Suprapubic skin (tissue), 4 donors: ENCODE measurements around the gene ANXA7. TPM values are rescaled to one million over a fixed set of nuclear protein-coding genes. Genes with fewer than 3 reads are reported as not detected.

ENCODE experiments used
- DNase-seq, 2 donors: peaks; one replicate each; pipeline ENCODE4 v3.0.0-alpha.2; 2019; ENCODE audit warnings: low spot score in 2 of 2
- H3K27ac ChIP-seq: fragments of 200-600 bp; sonication (generic); one replicate; pipeline ENCODE4 v1.5.1; 2019
- H3K27me3 ChIP-seq: fragments of 200-600 bp; sonication (generic); one replicate; pipeline ENCODE4 v1.5.1; 2019
- H3K36me3 ChIP-seq: fragments of 200-600 bp; sonication (generic); one replicate; pipeline ENCODE4 v1.5.1; 2019
- H3K4me1 ChIP-seq: fragments of 200-600 bp; sonication (generic); one replicate; pipeline ENCODE4 v1.5.1; 2019
- H3K4me3 ChIP-seq: fragments of 200-600 bp; sonication (generic); one replicate; pipeline ENCODE4 v1.5.1; 2019; ENCODE audit warnings: mild to moderate bottlenecking
- H3K9me3 ChIP-seq: fragments of 200-600 bp; sonication (generic); one replicate; pipeline ENCODE4 v1.5.1; 2019
- CTCF ChIP-seq, 2 donors: fragments of 200-600 bp in 1 of 2; fragments of 450-650 bp in 1 of 2; sonication (generic) in 1 of 2; IDR thresholded peaks; one replicate each; pipeline ENCODE4 v1.5.1; 2016 to 2019; ENCODE audit warnings: antibody characterized with exemption in 2 of 2, mild to moderate bottlenecking in 1 of 2, moderate library complexity in 1 of 2
- EP300 ChIP-seq: sonication (generic); formaldehyde crosslinking; IDR thresholded peaks from one replicate; pipeline ENCODE4 v1.6.1; 2017; ENCODE audit warnings: antibody characterized with exemption
- POLR2A ChIP-seq, 2 donors: fragments of 450-650 bp; IDR thresholded peaks; one replicate each; pipeline ENCODE4 v1.6.1; 2017; ENCODE audit warnings: antibody characterized with exemption in 2 of 2, mild to moderate bottlenecking in 2 of 2, moderate library complexity in 2 of 2
- POLR2AphosphoS5 ChIP-seq, 3 donors: sonication (generic); formaldehyde crosslinking; IDR thresholded peaks; one replicate each; pipeline ENCODE4 v1.6.1; 2017; ENCODE audit warnings: antibody characterized with exemption in 3 of 3
- WGBS: methylation state at CpG from one replicate; pipeline ENCODE4 v1.1.5; 2018; 5-methylcytosine and 5-hydroxymethylcytosine counted together
- total RNA-seq, 4 donors: library from RNA; depleted of rRNA; stranded (reverse); fragments of >200 nt; gene quantifications; one replicate each; pipeline ENCODE4 v1.1.0, GENCODE V29; 2016

ANXA7 gene
- total RNA-seq, 4 donors from 2014 or later, result 93.5 to 153 (median 100) TPM

DNA sequence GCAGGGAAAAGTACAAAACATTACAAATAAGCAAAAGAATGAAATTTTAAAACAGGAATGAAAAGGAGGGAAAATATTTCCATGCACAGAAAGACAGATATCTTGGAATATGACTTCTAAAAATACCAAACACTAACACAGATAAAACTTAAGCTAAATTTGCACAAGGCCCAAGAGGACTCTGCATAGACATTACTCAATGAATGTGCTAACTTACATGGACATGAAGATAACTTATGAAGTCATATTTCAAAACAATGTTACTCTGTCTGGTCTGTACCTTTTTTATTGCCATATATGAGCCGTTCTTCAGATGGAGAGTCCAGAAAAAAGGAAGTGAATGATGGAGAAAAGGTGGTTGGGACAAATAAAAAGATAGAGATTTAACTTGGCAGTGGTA, 34.5 kb upstream of the ANXA7 start:
- Histone ChIP-seq H3K9me3 (no peaks in the 10 kb centered on the region), H3K27me3 (no peaks in the 10 kb centered on the region), H3K27ac (no peak overlapping the region), H3K4me1 (no peaks in the 10 kb centered on the region), H3K4me3 (no peak overlapping the region), H3K36me3 (peaks cover 43% of the 10 kb centered on the region)
- DNase-seq, result no peak
- no peak for TF ChIP-seq POLR2AphosphoS5 (IDR thresholded peaks at IDR 0.05)
- no peak for TF ChIP-seq CTCF (IDR thresholded peaks at IDR 0.05)
- no peak for TF ChIP-seq EP300
- WGBS, result 81% methylated on average over 1 of the region's 1 CpG

DNA sequence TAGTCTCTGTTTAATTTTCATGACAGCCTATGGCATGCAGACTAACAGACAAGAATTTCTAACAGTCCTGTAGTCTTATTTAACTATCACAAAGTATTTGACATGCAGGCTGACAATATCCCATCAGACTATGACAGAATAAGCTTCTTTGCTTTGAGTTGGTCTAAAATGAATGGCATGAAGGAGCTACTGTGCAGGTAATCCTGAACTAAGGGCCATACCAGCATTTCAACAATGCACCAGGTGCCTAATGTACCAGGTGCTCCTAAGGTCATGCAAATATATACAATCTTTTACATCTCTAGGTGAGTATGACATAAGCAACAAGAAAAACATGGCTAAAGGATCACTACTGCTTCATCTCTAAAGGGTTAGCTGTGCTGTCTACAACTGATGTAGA, 33.1 kb upstream of the ANXA7 start:
- no peak for DNase-seq
- H3K9me3 ChIP-seq, result no peaks in the 10 kb centered on the region
- TF ChIP-seq EP300 (no peak), POLR2A (IDR thresholded peaks at IDR 0.05) (no peak), POLR2AphosphoS5 (IDR thresholded peaks at IDR 0.05) (no peak), CTCF (IDR thresholded peaks at IDR 0.05) (no peak)
- H3K36me3 ChIP-seq, result peaks cover 36% of the 10 kb centered on the region
- H3K4me3 ChIP-seq, result no peak overlapping the region
- no peaks in the 10 kb centered on the region for H3K27me3 ChIP-seq
- no peak overlapping the region for H3K27ac ChIP-seq
- H3K4me1 ChIP-seq, result no peaks in the 10 kb centered on the region

DNA sequence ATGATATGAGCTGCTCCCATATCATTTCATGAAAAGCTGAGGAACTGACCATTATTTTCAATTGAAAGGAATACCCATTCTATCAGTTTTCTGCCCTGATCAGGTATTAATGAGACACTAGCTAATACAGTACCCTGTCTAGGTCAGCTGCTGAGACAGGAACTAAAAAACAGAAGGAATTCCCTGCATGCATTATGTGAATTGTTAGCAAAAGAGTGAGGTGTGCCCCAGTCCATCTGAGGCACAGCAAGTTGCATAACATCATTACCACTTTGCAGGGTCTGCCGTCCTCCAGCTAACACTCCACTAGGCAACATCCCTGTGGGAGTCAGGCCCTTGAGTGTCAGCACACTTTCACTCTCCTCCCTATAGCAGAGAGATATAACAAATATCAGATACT, 30.6 kb upstream of the ANXA7 start:
- peaks cover 55% of the 10 kb centered on the region for H3K36me3 ChIP-seq
- no peak for DNase-seq
- no peaks in the 10 kb centered on the region for H3K27me3 ChIP-seq
- H3K4me1 ChIP-seq, result no peaks in the 10 kb centered on the region
- no peak overlapping the region for H3K4me3 ChIP-seq
- TF ChIP-seq POLR2AphosphoS5 (IDR thresholded peaks at IDR 0.05) (no peak), EP300 (no peak), CTCF (IDR thresholded peaks at IDR 0.05) (no peak), POLR2A (IDR thresholded peaks at IDR 0.05) (no peak)
- H3K9me3 ChIP-seq, result no peaks in the 10 kb centered on the region
- 88% methylated on average over 1 of the region's 1 CpG for WGBS
- H3K27ac ChIP-seq, result no peak overlapping the region

- Histone ChIP-seq H3K36me3 (peaks cover 48% of the 10 kb centered on the region), H3K27ac (no peak overlapping the region), H3K4me1 (no peaks in the 10 kb centered on the region), H3K9me3 (no peaks in the 10 kb centered on the region), H3K27me3 (no peaks in the 10 kb centered on the region), H3K4me3 (no peak overlapping the region)
- TF ChIP-seq POLR2A (IDR thresholded peaks at IDR 0.05), result no peak
- no peak for TF ChIP-seq EP300
- no peak for TF ChIP-seq CTCF (IDR thresholded peaks at IDR 0.05)
- no peak for TF ChIP-seq POLR2AphosphoS5 (IDR thresholded peaks at IDR 0.05)
- DNase-seq, result no peak
- 88% methylated on average over 1 of the region's 1 CpG for WGBS
Observed at GRCh38 chr10:73439605-73440312, 25.9 kb upstream of the ANXA7 start.

DNA sequence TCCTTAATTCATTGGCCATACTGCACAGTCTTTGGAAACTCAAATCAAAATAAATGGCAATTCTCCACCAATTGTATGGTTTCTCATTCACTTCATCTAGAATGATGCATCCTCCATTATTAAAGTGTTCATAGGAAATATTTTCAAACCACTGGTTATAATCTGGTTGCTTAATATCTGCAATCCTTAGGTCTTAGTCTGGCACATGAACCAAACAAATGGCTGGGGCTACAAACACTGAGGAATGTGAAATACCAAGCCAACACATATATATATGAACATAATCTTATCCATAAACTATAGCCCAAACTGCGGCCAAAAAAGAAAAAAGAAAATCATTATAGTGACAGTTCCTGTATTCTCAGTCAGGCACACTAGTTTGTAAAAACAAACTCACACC, 25.2 kb upstream of the ANXA7 start:
- Histone ChIP-seq H3K9me3 (no peaks in the 10 kb centered on the region), H3K4me1 (no peaks in the 10 kb centered on the region), H3K36me3 (peaks cover 41% of the 10 kb centered on the region), H3K27me3 (no peaks in the 10 kb centered on the region), H3K4me3 (no peak overlapping the region), H3K27ac (no peak overlapping the region)
- 94% methylated on average over 1 of the region's 1 CpG for WGBS
- no peak for DNase-seq
- TF ChIP-seq POLR2A (IDR thresholded peaks at IDR 0.05), result no peak

GRCh38 chr10:73433538-73433867, 19.6 kb upstream of the ANXA7 start, which contains the start of gene MSS51:
MSS51 (minus strand) TSS chr10:73433561; CDS start chr10:73428284, 5,277 bp downstream.
- no peaks in the 10 kb centered on the region for H3K27me3 ChIP-seq
- DNase-seq, result no peak
- H3K4me3 ChIP-seq, result no peak within 1 kb of the TSS
- no peak within 1 kb of the TSS for H3K27ac ChIP-seq
- H3K9me3 ChIP-seq, result no peaks in the 10 kb centered on the region
- H3K4me1 ChIP-seq, result no peaks in the 10 kb centered on the region
- peaks cover 21% of the 10 kb centered on the region for H3K36me3 ChIP-seq
- TF ChIP-seq EP300 (no peak), POLR2AphosphoS5 (IDR thresholded peaks at IDR 0.05) (no peak), CTCF (IDR thresholded peaks at IDR 0.05) (no peak), POLR2A (IDR thresholded peaks at IDR 0.05) (no peak)
